Liver (tissue), 2 donors: Measurements from ENCODE around the gene ELAC2.

Source experiments
- RAD21 ChIP-seq, 2 donors: IDR thresholded peaks; 2 replicates each; pipeline ENCODE4 v1.6.1; 2016; ENCODE audit warnings: antibody characterized with exemption in 2 of 2, mild to moderate bottlenecking in 2 of 2
- TAF1 ChIP-seq: conservative IDR thresholded peaks from 2 replicates; pipeline ENCODE4 v1.6.1; 2016; ENCODE audit warnings: antibody characterized with exemption, mild to moderate bottlenecking
- TF ChIP-seq, protein P1 (sequence below): IDR thresholded peaks from 2 replicates; pipeline ENCODE4 v1.6.1; 2016; ENCODE audit warnings: antibody characterized with exemption, mild to moderate bottlenecking
- donor health status: healthy.

DNA sequence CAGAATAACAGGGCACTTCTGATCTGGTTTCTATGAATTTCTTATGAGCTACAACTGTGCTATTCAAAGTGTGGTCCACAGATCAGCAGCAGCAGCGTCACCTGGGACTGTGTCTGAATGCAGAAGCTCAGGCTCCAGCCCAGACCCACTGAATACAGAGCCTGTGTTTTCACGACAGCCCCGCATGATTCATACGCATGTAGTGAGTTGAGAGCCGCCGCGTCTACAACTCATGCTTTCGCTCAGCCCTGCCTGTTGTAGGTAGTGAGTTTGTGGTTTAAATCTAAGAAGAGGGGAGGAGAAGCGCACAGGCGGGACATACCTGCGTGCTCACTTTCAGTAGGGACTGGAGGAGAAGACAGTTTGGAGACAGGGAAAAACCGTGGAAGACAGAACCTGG, 28.5 kb upstream of the ELAC2 start:
- no peak for TF ChIP-seq TAF1
- no peak for TF ChIP-seq RAD21 (IDR thresholded peaks at IDR 0.05)
- TF ChIP-seq, protein P1, sequence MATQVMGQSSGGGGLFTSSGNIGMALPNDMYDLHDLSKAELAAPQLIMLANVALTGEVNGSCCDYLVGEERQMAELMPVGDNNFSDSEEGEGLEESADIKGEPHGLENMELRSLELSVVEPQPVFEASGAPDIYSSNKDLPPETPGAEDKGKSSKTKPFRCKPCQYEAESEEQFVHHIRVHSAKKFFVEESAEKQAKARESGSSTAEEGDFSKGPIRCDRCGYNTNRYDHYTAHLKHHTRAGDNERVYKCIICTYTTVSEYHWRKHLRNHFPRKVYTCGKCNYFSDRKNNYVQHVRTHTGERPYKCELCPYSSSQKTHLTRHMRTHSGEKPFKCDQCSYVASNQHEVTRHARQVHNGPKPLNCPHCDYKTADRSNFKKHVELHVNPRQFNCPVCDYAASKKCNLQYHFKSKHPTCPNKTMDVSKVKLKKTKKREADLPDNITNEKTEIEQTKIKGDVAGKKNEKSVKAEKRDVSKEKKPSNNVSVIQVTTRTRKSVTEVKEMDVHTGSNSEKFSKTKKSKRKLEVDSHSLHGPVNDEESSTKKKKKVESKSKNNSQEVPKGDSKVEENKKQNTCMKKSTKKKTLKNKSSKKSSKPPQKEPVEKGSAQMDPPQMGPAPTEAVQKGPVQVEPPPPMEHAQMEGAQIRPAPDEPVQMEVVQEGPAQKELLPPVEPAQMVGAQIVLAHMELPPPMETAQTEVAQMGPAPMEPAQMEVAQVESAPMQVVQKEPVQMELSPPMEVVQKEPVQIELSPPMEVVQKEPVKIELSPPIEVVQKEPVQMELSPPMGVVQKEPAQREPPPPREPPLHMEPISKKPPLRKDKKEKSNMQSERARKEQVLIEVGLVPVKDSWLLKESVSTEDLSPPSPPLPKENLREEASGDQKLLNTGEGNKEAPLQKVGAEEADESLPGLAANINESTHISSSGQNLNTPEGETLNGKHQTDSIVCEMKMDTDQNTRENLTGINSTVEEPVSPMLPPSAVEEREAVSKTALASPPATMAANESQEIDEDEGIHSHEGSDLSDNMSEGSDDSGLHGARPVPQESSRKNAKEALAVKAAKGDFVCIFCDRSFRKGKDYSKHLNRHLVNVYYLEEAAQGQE = no peak
